Stimulated activated CD4-positive, alpha-beta T cell treated with anti-CD3 and anti-CD28 coated beads, Interleukin-4, amount 100 ng/mL, for 4 hours (primary cell): Measurements from ENCODE around the gene UBE3D.
"Not testable (repeated sequence)": the region's sequence is repeated elsewhere in the genome, so short reads cannot be mapped to it uniquely, and the experiment has no call there.

ENCODE experiments used
- DNase-seq, 2 experiments: peaks; one replicate each; pipeline ENCODE4 v3.0.0-alpha.2; 2020

The UBE3D gene

DNA sequence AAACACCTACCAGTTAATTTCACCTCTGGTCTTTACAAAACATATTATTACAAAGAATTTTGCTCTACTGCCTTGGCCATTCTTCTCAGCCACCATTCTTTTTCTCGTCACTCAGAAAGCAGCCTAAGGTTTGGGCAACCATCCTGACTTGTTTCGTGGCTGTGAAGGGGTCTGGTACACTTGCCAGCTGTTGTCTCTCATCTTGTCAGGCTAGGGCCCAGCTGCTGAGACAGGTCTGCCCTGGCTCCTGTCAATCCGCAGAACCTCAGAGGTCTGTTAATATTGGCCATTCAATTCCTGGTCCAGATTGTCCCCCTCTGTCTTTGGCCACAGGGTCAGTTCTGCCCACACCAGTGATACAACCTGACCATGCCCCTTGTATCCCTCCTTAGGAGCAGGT is 197.7 kb downstream of the UBE3D start:
- no peak for DNase-seq

DNA sequence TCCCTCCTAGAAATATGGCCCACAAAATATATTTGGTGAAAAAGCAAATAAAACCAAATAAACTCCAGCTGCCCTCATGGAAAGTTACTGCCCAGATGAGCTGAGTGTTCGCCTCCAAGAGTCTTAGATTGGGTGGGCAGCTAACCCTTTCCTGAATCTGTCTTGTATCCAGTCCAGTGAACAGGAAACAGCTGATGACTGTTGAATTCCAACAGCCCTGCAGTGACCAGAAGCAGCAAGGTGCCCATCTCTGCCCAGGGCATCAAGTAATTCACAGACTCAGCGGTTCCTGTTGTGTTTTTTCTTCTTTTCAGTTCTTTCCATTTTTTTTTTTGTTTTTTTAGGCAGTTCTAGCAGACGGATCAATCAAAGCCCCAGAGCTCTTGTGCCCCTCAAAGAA is 199.2 kb downstream of the UBE3D start:
- no peak for DNase-seq

DNA sequence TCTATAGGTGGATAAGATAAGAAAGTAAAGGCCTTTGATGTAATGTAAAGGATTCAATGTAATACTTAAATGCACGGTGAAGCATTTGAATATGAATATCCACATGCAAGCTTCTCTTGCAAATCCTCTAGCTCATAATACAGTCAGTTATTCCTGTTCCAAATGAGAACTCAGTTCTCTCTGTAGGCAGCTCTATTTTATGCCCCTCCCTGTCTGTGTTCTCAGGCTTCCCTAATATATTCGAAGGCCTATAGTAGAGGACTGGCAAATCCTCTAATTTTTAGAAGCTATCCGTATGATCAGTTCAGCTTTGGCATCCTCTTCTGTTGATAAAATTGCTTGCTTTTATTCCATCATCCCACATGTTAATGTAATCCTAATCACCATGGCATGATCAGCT is 200.2 kb downstream of the UBE3D start:
- DNase-seq: no peak

DNA sequence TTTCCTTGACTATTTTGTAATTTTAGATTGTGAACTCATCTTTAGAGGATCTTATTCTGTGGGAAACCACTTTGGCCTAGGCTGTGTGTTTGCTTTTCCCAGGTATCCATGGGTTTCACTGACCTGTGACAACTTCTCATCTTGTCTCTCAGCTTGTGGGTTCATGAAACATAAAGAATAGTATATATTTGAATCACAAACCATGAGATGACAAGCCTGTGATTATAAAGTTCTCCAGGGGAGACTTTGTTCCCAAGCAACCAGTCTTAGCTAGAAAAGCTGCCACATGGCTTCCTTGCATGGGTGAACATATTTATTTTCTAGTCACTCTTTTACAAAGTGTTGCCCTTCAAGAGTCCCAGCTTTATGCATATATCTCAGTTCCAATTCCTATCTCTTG is 201.9 kb downstream of the UBE3D start:
- no peak for DNase-seq

DNA sequence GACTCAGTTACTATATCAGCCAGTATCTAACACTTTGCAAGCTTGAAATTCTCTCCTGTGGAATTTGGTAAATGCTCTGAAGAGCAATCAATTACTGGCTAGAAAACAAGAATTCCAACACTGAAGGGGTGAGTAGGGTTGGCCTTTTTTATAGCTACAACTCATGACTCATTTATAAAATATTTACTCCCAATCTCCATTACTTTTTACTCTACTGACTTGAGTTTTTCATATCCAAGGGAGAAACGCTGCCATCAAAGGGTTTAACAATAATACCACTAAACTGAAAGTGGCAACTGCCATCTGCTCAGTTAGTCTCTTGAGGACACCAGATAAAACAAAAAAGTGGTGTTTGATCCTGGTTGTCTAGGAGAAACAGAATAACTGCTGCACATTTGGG is 203.1 kb downstream of the UBE3D start:
- no peak for DNase-seq

DNA sequence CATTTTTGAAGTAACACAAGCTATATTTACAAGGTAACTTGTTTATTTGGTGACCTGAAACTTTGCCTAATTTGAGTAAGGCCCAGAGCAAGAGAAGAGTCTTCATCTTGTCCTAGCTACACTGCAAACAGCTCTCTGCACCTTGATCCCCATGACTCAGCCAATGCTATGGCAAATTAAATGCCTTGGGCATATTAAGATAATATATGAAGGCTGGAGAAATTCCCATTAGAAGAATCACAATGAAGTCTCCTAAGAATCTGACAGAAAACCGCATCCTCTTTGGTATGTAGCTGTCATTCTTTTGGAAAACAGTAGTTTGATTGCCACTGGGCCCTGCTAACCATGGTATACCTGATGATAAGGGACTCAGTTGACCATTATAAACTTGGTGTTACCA is 204.5 kb downstream of the UBE3D start:
- DNase-seq: no peak

DNA sequence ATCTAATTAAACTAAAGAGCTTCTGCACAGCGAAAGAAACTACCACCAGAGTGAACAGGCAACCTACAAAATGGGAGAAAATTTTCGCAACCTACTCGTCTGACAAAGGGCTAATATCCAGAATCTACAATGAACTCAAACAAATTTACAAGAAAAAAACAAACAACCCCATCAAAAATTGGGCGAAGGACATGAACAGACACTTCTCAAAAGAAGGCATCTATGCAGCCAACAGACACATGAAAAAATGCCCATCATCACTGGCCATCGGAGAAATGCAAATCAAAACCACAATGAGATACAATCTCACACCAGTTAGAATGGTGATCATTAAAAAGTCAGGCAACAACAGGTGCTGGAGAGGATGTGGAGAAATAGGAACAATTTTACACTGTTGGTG is 209.6 kb downstream of the UBE3D start:
- DNase-seq: not testable (repeated sequence)

DNA sequence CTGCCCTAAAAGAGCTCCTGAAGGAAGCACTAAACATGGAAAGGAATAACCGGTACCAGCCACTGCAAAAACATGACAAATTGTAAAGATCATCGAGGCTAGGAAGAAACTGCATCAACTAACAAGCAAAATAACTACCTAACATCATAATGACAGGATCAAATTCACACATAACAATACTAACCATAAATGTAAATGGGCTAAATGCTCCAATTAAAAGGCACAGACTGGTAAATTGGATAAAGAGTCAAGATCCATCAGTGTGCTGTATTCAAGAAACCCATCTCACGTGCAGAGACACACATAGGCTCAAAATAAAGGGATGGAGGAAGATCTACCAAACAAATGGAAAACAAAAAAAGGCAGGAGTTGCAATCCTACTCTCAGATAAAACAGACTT is 212.7 kb downstream of the UBE3D start:
- not testable (repeated sequence) for DNase-seq

DNA sequence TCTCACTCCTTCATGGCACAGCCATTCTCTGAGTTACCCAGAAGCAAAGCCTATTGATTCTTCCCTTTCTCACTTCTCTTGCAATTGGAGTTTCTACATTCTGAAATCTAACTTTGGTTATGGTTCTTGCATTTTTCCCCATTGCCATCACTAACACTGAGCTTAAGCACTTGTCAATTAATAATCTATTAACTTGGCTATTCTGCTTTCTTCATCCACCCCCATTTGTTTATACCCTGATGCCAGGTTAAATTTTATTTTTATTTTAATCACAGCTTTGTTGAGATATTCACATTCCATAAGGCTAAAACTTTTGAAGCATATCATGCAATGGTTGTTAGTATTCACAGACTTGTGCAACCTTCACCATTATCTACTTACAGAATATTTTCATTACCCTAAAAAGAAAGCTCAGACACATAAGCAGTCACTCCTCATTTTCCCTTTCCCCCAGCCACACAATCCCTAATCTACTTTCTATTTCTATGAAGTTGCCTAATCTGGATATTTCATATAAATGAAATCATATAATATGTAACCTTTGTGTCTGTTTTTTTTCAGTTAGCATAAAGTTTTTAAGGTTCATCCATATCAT is 222.3 kb downstream of the UBE3D start:
- no peak for DNase-seq

DNA sequence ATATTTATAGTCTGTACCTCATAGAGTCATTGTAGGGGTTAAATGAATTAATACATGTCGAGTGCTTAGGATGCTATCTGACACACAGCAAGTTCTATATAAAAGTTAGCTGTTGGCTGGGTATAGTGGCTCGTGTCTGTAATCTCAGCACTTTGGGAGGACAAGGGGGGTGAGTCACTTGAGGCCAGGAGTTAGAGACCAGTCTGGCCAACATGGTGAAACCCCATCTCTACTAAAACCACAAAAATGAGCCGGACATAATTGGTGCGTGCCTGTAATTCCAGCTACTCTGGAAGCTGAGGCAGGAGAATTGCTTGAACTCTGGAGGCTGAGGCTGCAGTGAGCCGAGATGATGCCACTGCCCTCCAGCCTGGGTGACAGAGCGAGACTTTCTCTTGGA is 222.9 kb downstream of the UBE3D start:
- no peak for DNase-seq
